CD4-positive, alpha-beta T cell (primary cell): ENCODE data around the gene MAN1C1. TPM values are rescaled to one million over a fixed set of nuclear protein-coding genes. Genes with fewer than 3 reads are reported as not detected.

Source experiments
- ATAC-seq: fragments of 200-7000 bp; cut with Tn5 transposase; one replicate; pipeline ENCODE4 v1.10.0; 2022; ENCODE audit warnings: mild to moderate bottlenecking; ENCODE audit not compliant: poor library complexity
- CTCF ChIA-PET: fragments of 350-600 bp; sonication (Branson Sonifier 250); formaldehyde crosslinking; loops from one replicate; lab custom pipeline; 2021; ENCODE audit warnings: antibody characterized with exemption, inconsistent platforms; lab: Charles Lee
- POLR2A ChIA-PET: fragments of 350-600 bp; sonication (Branson Sonifier 250); formaldehyde crosslinking; loops from one replicate; lab custom pipeline; 2021; ENCODE audit warnings: antibody characterized with exemption, inconsistent platforms; lab: Charles Lee
- DNase-seq, 14 experiments: peaks; one replicate each; pipeline ENCODE4 v3.0.0-alpha.2; 2013 to 2020; ENCODE audit warnings: mixed read lengths in 2 of 14
- H3K27ac ChIP-seq, 2 donors: one replicate each; pipeline versions ENCODE4 v1.5.1 to v1.7.0; 2013; ENCODE audit warnings: low read length in 2 of 2, low read depth in 1 of 2, mild to moderate bottlenecking in 1 of 2
- H3K27me3 ChIP-seq, 2 experiments: 1 replicate in 1 of 2; 2 replicates in 1 of 2; pipeline versions ENCODE4 v1.6.1 to v1.7.0; 2013; ENCODE audit warnings: low read length in 2 of 2, control low read depth in 1 of 2, mild to moderate bottlenecking in 1 of 2, moderate library complexity in 1 of 2; ENCODE audit not compliant: insufficient read depth in 2 of 2, control insufficient read depth in 1 of 2
- H3K36me3 ChIP-seq: one replicate; pipeline ENCODE4 v1.6.1; 2013; ENCODE audit warnings: low read length, control low read depth; ENCODE audit not compliant: insufficient read depth
- H3K4me1 ChIP-seq: one replicate; pipeline ENCODE4 v1.6.1; 2013; ENCODE audit warnings: low read length, control low read depth; ENCODE audit not compliant: insufficient read depth
- H3K4me3 ChIP-seq: one replicate; pipeline ENCODE4 v1.5.1; 2013; ENCODE audit warnings: mild to moderate bottlenecking, low read length, moderate library complexity
- H3K9me3 ChIP-seq, 2 experiments: 1 replicate in 1 of 2; 2 replicates in 1 of 2; pipeline versions ENCODE4 v1.6.1 to v1.7.0; 2013; ENCODE audit warnings: low read length in 2 of 2, mild to moderate bottlenecking in 2 of 2, control low read depth in 1 of 2, moderate library complexity in 1 of 2; ENCODE audit not compliant: control insufficient read depth in 1 of 2, insufficient read depth in 1 of 2
- H3K27ac Mint-ChIP-seq: one replicate; pipeline ENCODE4 v1.8.0; 2020; ENCODE audit warnings: mixed read lengths
- H3K27me3 Mint-ChIP-seq: one replicate; pipeline ENCODE4 v1.8.0; 2021; ENCODE audit warnings: mixed read lengths
- H3K36me3 Mint-ChIP-seq: one replicate; pipeline ENCODE4 v1.8.0; 2021; ENCODE audit warnings: low read depth, mixed read lengths
- H3K4me1 Mint-ChIP-seq: one replicate; pipeline ENCODE4 v1.8.0; 2021; ENCODE audit warnings: low read depth, mixed read lengths
- H3K4me3 Mint-ChIP-seq: one replicate; pipeline ENCODE4 v1.8.0; 2020; ENCODE audit warnings: mild to moderate bottlenecking, mixed read lengths
- H3K9me3 Mint-ChIP-seq: one replicate; pipeline ENCODE4 v1.8.0; 2020; ENCODE audit warnings: mixed read lengths
- intact Hi-C, 2 experiments: fragments of 100-400 bp; cut with DNase I in 1 of 2; cut with micrococcal nuclease in 1 of 2; formaldehyde crosslinking; loops; one replicate each; pipeline versions ENCODE4 v1.15.1 to v1.9.0; 2023 to 2025; cut with DNase I, micrococcal nuclease
- total RNA-seq, 174 experiments: library from RNA in 2 of 174; stranded (reverse) in 2 of 174; gene quantifications; one replicate each; pipeline ENCODE4 v1.2.3 and lab custom pipeline; 2021 to 2026
- TF ChIP-seq, protein P1 (sequence below): fragments of 200-600 bp; IDR thresholded peaks from one replicate; pipeline ENCODE4 v1.8.0; 2022; ENCODE audit warnings: antibody characterized with exemption, mild to moderate bottlenecking

MAN1C1 gene
- total RNA-seq, 2 experiments from 2014 or later = 44.4 to 46.9 TPM

DNA sequence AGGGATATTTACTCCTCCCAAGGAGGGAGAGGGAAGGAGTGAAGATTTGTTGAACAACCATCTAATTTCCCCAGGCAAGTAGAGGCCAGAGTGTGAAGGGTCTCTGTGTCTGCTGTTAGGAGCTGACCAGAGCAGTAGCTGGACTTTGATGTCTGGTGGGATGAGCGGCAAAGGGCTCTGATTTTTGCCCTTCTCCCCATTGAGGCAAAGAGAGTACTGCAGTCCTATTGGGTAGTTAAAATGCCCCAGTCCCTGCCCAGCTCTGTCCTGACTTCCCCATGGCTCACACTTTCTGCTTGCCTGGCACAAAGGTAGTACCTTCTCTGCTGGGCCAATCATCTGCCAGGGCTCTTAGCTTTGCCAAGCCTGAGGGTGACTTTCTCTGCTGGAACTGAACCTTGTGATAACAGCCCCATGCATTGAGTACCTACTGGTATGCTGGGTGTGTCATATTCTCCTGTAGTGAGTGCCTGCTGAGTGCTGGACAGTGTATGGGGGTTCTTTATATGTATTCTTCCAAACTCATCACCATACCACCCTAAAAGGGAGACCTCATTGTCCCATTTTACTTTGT lies 119.5 kb downstream of the MAN1C1 start:
- no peaks in the 10 kb centered on the region for H3K27me3 Mint-ChIP-seq
- peak overlapping the region; percentile 73 for H3K27ac Mint-ChIP-seq
- intact Hi-C loops = no loop called here
- no peaks in the 10 kb centered on the region for H3K9me3 Mint-ChIP-seq
- Histone ChIP-seq H3K36me3 (no peaks in the 10 kb centered on the region), H3K27ac (no peak overlapping the region), H3K9me3 (no peaks in the 10 kb centered on the region), H3K4me1 (peaks cover 39% of the 10 kb centered on the region), H3K4me3 (no peak overlapping the region), H3K27me3 (no peaks in the 10 kb centered on the region)
- TF ChIP-seq, protein P1, sequence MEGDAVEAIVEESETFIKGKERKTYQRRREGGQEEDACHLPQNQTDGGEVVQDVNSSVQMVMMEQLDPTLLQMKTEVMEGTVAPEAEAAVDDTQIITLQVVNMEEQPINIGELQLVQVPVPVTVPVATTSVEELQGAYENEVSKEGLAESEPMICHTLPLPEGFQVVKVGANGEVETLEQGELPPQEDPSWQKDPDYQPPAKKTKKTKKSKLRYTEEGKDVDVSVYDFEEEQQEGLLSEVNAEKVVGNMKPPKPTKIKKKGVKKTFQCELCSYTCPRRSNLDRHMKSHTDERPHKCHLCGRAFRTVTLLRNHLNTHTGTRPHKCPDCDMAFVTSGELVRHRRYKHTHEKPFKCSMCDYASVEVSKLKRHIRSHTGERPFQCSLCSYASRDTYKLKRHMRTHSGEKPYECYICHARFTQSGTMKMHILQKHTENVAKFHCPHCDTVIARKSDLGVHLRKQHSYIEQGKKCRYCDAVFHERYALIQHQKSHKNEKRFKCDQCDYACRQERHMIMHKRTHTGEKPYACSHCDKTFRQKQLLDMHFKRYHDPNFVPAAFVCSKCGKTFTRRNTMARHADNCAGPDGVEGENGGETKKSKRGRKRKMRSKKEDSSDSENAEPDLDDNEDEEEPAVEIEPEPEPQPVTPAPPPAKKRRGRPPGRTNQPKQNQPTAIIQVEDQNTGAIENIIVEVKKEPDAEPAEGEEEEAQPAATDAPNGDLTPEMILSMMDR = no peak
- ChIA-PET CTCF (no interaction called here), POLR2A (interaction anchor here (0.5 to 2.3 kb wide), 4 partner anchors 38 to 60 kb away, joined by 3 to 6 read pairs (median 4); no protein-coding TSS in a partner anchor)
- H3K4me1 Mint-ChIP-seq = peaks cover 78% of the 10 kb centered on the region
- DNase-seq (no peak), ATAC-seq (no peak)
- peaks cover 42% of the 10 kb centered on the region for H3K36me3 Mint-ChIP-seq
- H3K4me3 Mint-ChIP-seq = no peak overlapping the region

DNA sequence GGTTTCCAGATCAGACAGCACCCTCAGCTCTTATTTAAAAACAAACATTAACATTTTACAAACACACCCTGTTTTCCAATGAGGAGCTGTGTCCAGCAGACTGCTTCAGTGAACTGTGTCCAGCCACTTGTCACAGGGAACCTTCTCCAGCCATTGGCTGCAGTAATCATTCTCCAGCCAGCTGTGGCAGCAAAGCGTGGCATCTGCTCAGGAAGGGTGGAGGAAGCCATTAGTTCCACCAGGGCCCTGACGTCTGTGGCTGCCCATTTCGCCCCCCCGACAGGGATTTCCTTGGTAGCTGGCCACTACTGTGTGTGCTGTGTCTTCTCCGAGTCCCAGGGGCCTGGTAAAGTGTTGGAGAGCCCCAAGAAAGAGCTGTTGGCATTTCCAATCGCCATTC lies 120.5 kb downstream of the MAN1C1 start:
- no peaks in the 10 kb centered on the region for H3K9me3 Mint-ChIP-seq
- peaks cover 52% of the 10 kb centered on the region for H3K36me3 Mint-ChIP-seq
- no peaks in the 10 kb centered on the region for H3K36me3 ChIP-seq
- H3K27ac Mint-ChIP-seq = peak overlapping the region; percentile 73
- TF ChIP-seq, protein P1 = no peak
- CTCF ChIA-PET = no interaction called here
- H3K4me3 Mint-ChIP-seq = no peak overlapping the region
- DNase-seq (no peak), ATAC-seq (no peak)
- no peak overlapping the region for H3K4me3 ChIP-seq
- H3K27ac ChIP-seq = no peak overlapping the region
- no peaks in the 10 kb centered on the region for H3K27me3 Mint-ChIP-seq
- H3K9me3 ChIP-seq = no peaks in the 10 kb centered on the region
- H3K27me3 ChIP-seq = no peaks in the 10 kb centered on the region
- peaks cover 78% of the 10 kb centered on the region for H3K4me1 Mint-ChIP-seq
- intact Hi-C loops = no loop called here
- peaks cover 33% of the 10 kb centered on the region for H3K4me1 ChIP-seq
- POLR2A ChIA-PET = interaction anchor here (1.7 to 2.3 kb wide), 2 partner anchors 38 to 61 kb away, joined by 5 to 6 read pairs; no protein-coding TSS in a partner anchor

DNA sequence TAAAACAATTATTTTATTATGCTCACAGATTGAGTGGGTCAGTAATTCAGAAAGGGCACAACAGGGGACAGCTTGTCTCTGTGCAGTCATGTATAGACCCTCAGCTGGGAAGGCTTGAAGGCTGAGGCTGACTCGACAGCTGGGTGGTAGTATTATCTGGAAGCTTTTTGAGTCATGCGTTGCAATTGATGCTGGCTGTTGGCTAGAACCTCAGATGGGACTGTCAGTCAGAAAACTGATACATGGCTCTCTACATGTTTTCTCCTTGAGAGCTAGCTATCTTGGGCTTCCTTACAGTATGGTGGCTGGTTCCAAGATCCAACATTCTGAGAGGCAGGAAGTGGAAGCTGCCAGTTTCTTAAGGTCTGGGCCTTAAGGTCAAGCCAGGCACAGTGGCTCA lies 121.9 kb downstream of the MAN1C1 start:
- ChIA-PET POLR2A (interaction anchor here (1.4 kb wide), 1 partner anchor 37 kb away, joined by 5 read pairs; no protein-coding TSS in a partner anchor), CTCF (no interaction called here)
- no peak for DNase-seq
- Mint-ChIP-seq H3K27ac (peak overlapping the region; percentile 33), H3K4me1 (peaks cover 76% of the 10 kb centered on the region), H3K4me3 (no peak overlapping the region), H3K9me3 (no peaks in the 10 kb centered on the region), H3K36me3 (peaks cover 50% of the 10 kb centered on the region), H3K27me3 (no peaks in the 10 kb centered on the region)
- no peaks in the 10 kb centered on the region for H3K27me3 ChIP-seq
- no peaks in the 10 kb centered on the region for H3K9me3 ChIP-seq
- TF ChIP-seq, protein P1 = no peak
- H3K27ac ChIP-seq = no peak overlapping the region
- no peaks in the 10 kb centered on the region for H3K36me3 ChIP-seq
- H3K4me3 ChIP-seq = no peak overlapping the region
- intact Hi-C loops = no loop called here
- peaks cover 31% of the 10 kb centered on the region for H3K4me1 ChIP-seq
- ATAC-seq = no peak
